ENCODE results near the gene ALX1.

- no peak for TF ChIP-seq EZH2 (IDR thresholded peaks at IDR 0.05)
- no peak for TF ChIP-seq POLR2AphosphoS5 (IDR thresholded peaks at IDR 0.05; ENCODE audit: borderline replicate concordance, low read depth, low read length)
Measured at GRCh38 chr12:85275374-85275773, 4.6 kb upstream of the ALX1 start.
